Adipocyte (in vitro differentiated cells): ENCODE results near the gene DPYD.

ENCODE experiments used
- DNase-seq: peaks from one replicate; pipeline ENCODE4 v3.0.0-alpha.2; 2015; ENCODE audit warnings: low read depth
- H3K27me3 ChIP-seq: replicated peaks from 2 replicates; pipeline ENCODE4 v1.7.0; 2013; ENCODE audit warnings: mild to moderate bottlenecking, low read length, moderate library complexity; ENCODE audit not compliant: control insufficient read depth, insufficient read depth
- H3K36me3 ChIP-seq: 2 replicates; pipeline ENCODE4 v1.7.0; 2013; ENCODE audit warnings: low read length, mild to moderate bottlenecking, moderate library complexity; ENCODE audit not compliant: control insufficient read depth, insufficient read depth, severe bottlenecking
- H3K4me1 ChIP-seq: 2 replicates; pipeline ENCODE4 v1.7.0; 2013; ENCODE audit warnings: mild to moderate bottlenecking, low read length, moderate library complexity; ENCODE audit not compliant: control insufficient read depth, insufficient read depth
- H3K4me3 ChIP-seq: 2 replicates; pipeline ENCODE4 v1.7.0; 2013; ENCODE audit warnings: mild to moderate bottlenecking, low read length, moderate library complexity
- H3K9ac ChIP-seq: 2 replicates; pipeline ENCODE4 v1.7.0; 2013; ENCODE audit warnings: mild to moderate bottlenecking, low read length, moderate library complexity
- H3K9me3 ChIP-seq: 2 replicates; pipeline ENCODE4 v1.7.0; 2013; ENCODE audit warnings: mild to moderate bottlenecking, low read length, moderate library complexity; ENCODE audit not compliant: control insufficient read depth

DPYD gene

DNA sequence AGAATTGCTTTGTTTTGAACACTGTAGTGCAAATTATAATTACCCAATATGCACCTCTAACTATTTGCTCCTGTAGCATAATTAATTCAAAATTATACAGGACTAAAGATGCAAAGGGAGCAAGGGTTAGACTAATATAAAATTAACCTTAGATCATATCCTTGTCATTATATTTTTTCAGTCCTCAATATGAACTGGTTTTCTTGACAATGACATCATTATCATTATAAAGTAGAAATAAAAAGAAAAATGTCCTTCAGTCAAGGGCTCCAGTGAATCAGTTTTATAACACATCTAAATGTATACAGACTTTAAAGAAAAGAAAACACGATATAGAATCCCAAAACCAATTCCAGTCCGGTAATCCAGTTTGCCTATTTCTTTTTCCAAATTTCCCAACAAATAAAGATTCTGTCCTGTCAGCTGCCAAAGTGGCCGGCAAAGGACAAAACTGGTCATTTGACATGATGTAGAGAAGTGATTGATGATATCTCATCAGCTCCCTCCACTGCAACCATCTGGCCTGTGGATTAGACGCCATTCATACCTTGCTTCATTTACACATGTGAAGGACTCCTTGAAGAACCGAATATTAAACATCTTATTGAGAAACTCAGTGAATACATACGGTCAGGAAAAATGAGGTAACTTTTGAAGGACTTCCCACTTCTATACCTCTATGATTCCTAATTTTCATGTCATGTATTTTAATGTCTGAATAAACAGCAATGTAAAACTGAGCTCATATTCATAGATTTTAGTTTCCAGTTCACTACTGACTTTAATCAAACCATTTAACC, 15.5 kb downstream of the DPYD start:
- peaks cover 67% of the 10 kb centered on the region for H3K4me1 ChIP-seq
- no peaks in the 10 kb centered on the region for H3K36me3 ChIP-seq
- no peak for DNase-seq

GRCh38 chr1:97904534-97904933, 16.3 kb downstream of the DPYD start:
- Histone ChIP-seq H3K9me3 (no peaks in the 10 kb centered on the region), H3K9ac (peak overlapping the region; percentile 60), H3K4me1 (peaks cover 68% of the 10 kb centered on the region), H3K27me3 (no peaks in the 10 kb centered on the region), H3K4me3 (peak overlapping the region; percentile 72), H3K36me3 (no peaks in the 10 kb centered on the region)
- DNase-seq = peak; percentile 88

More for the DNA sequence above, 15.5 kb downstream of the DPYD start:
- H3K27me3 ChIP-seq = no peaks in the 10 kb centered on the region
- H3K9me3 ChIP-seq = no peaks in the 10 kb centered on the region
- peak overlapping the region; percentile 72 for H3K4me3 ChIP-seq
- H3K9ac ChIP-seq = no peak overlapping the region

- peak overlapping the region; percentile 72 for H3K4me3 ChIP-seq
- H3K4me1 ChIP-seq = peaks cover 68% of the 10 kb centered on the region
- H3K27me3 ChIP-seq = no peaks in the 10 kb centered on the region
- peak; percentile 70 for DNase-seq
- peak overlapping the region; percentile 60 for H3K9ac ChIP-seq
- H3K36me3 ChIP-seq = no peaks in the 10 kb centered on the region
- H3K9me3 ChIP-seq = no peaks in the 10 kb centered on the region
Observed at GRCh38 chr1:97903626-97904025, 17.2 kb downstream of the DPYD start.

- Histone ChIP-seq H3K27me3 (no peaks in the 10 kb centered on the region), H3K4me1 (peaks cover 60% of the 10 kb centered on the region), H3K9me3 (no peaks in the 10 kb centered on the region), H3K4me3 (no peak overlapping the region), H3K36me3 (no peaks in the 10 kb centered on the region), H3K9ac (no peak overlapping the region)
- DNase-seq = no peak
Observed at GRCh38 chr1:97902067-97902466, 18.8 kb downstream of the DPYD start.

DNA sequence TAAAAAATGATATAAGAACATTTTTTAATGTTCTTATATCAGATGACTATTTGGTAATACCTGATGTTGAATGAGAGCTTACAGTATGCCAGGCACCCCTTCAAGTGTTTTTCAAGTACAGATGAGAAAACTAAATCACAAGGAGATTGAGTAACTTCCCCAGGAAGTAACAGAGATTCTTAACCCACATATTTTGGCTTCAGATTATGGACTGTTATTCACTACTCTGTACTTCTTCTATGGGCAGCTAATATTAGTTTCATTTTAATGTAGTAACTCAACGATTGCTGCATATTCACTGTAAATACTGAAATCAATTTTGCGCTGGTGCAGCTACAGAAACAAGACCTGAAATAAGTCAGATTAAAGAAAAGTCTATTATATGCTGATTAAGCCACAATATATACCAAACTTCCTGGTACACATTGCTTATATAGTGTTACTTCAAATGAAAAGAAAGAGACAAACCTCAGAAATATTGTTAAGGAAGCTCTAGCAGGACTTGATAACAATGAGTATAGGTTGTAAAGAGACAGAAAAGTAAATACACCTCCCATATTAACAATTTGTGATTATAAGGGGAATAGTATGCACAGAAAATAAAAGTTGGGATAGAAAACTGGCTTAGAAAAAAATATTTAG, 19.7 kb downstream of the DPYD start:
- H3K36me3 ChIP-seq = no peaks in the 10 kb centered on the region
- H3K27me3 ChIP-seq = no peaks in the 10 kb centered on the region
- peak overlapping the region; percentile 74 for H3K9ac ChIP-seq
- no peaks in the 10 kb centered on the region for H3K9me3 ChIP-seq
- peak overlapping the region; percentile 78 for H3K4me3 ChIP-seq
- DNase-seq = peak; percentile 59
- peaks cover 51% of the 10 kb centered on the region for H3K4me1 ChIP-seq

DNA sequence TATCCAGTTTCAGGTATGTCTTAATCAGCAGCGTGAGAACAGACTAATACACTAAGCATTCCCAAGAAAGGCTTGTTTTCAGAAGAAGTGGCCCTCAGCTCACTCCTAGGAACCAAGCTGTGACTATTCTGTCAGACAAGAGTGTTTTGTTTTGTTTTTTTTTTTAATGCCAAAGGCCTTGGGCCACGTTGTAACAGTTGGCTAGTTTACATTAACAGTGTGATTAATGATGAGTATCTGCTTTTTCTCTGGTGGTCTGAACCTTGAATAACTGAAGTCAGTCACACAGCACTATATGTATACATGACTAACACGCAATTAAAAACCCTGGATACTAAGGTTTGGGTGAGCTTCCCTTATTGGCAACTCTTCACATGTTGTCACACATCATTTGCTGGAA, 21.9 kb downstream of the DPYD start:
- Histone ChIP-seq H3K9ac (no peak overlapping the region), H3K4me3 (no peak overlapping the region), H3K36me3 (no peaks in the 10 kb centered on the region), H3K27me3 (no peaks in the 10 kb centered on the region), H3K4me1 (peaks cover 31% of the 10 kb centered on the region), H3K9me3 (no peaks in the 10 kb centered on the region)
- DNase-seq = no peak

- no peak for DNase-seq
- Histone ChIP-seq H3K27me3 (no peaks in the 10 kb centered on the region), H3K9me3 (no peaks in the 10 kb centered on the region), H3K36me3 (no peaks in the 10 kb centered on the region), H3K4me1 (no peaks in the 10 kb centered on the region), H3K4me3 (no peak overlapping the region), H3K9ac (no peak overlapping the region)
Observed at GRCh38 chr1:97895278-97895677, 25.6 kb downstream of the DPYD start.

DNA sequence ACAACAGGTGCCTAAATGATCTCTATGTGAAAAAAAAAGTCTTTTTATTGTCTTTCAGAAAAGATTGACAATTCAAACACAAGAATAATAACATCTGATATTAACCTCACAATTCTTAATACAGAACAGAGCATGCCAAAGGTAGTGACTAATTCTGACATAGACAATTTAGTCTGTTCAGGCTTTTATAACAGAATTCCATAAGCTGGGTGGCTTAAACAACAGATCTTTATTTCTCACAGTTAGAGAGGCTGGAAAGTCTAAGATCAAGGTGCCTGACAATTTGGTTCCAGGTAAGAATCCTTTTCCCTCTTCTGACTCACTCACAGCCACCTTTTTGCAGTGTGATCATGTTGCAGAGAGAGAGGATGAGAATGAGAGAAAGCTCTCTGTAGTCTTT, 27.0 kb downstream of the DPYD start:
- H3K9me3 ChIP-seq = peaks cover 9% of the 10 kb centered on the region
- DNase-seq = no peak

DNA sequence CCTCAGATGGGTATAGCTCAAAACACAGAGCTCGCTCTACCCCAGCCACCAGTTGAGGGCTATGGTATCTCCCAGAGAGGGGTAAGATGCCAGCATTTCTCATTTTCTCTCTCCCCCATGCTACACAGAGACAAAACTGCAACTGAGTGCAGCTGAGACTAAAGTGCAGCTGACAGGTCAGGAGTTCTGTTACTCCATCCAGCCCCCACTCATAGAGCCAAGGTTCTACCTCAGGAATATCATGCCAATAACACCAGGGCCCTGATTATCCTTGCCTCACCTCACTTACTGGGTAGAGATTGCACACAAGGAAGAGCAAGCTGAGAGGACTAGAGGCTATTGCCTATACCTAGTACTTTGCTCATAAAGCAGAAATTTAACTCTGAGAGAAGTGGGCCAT, 34.6 kb downstream of the DPYD start:
- H3K4me3 ChIP-seq = no peak overlapping the region
- no peaks in the 10 kb centered on the region for H3K27me3 ChIP-seq
- peaks cover 10% of the 10 kb centered on the region for H3K36me3 ChIP-seq
- no peak overlapping the region for H3K9ac ChIP-seq
- DNase-seq = no peak
- H3K4me1 ChIP-seq = no peaks in the 10 kb centered on the region
- H3K9me3 ChIP-seq = peaks cover 18% of the 10 kb centered on the region

More for the DNA sequence above, 27.0 kb downstream of the DPYD start:
- no peak overlapping the region for H3K9ac ChIP-seq
- H3K4me1 ChIP-seq = no peaks in the 10 kb centered on the region
- H3K4me3 ChIP-seq = no peak overlapping the region
- no peaks in the 10 kb centered on the region for H3K27me3 ChIP-seq
- H3K36me3 ChIP-seq = no peaks in the 10 kb centered on the region

DNA sequence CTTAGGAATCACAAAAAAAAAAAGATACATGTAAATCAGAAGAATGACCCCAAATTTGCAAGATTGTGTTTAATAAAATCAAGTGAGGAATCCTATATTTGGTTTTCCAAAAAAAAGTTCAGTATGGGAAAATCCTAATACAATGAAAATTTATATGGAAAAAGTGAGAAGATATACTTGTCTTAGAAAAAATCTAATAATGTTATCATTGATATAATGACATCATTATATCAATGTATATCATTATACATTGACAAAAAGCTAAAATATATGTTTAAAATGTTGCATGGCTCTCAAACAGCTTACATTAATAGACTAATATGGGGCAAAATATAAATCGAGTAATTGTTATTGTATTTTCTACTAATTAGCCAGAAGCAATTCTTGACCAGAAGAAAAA, 37.0 kb downstream of the DPYD start:
- Histone ChIP-seq H3K9ac (no peak overlapping the region), H3K4me3 (no peak overlapping the region), H3K27me3 (no peaks in the 10 kb centered on the region), H3K9me3 (peaks cover 9% of the 10 kb centered on the region), H3K36me3 (peaks cover 22% of the 10 kb centered on the region), H3K4me1 (no peaks in the 10 kb centered on the region)
- DNase-seq = no peak

DNA sequence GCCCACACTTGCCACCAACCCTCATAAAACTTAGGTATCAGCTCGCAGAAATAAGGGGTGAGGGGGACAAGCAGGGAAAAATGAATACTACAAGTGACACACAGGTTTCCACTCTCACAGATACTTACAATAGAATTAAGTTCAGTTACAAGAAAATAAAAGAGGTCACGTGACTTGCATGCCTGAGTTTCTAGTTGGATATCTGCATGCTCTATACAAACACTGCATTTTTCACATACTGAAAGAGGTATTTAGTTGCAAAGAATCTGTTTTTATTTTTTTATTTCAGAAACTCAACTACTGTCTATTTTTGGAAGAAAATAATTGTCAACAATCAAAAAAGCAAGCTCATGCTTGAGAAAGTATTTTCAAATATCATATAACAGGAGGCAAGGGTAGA, 43.5 kb downstream of the DPYD start:
- Histone ChIP-seq H3K36me3 (peaks cover 17% of the 10 kb centered on the region), H3K4me3 (no peak overlapping the region), H3K4me1 (no peaks in the 10 kb centered on the region), H3K27me3 (no peaks in the 10 kb centered on the region), H3K9me3 (no peaks in the 10 kb centered on the region), H3K9ac (no peak overlapping the region)
- DNase-seq = peak; percentile 58
